ENCODE data around the gene KCNIP4.

The KCNIP4 gene

GRCh38 chr4:21554066-21554465 lies 394.5 kb downstream of the KCNIP4 start:
- DNase-seq: no peak

- no peak for DNase-seq
Observed at GRCh38 chr4:21552455-21552854, 396.1 kb downstream of the KCNIP4 start.

DNA sequence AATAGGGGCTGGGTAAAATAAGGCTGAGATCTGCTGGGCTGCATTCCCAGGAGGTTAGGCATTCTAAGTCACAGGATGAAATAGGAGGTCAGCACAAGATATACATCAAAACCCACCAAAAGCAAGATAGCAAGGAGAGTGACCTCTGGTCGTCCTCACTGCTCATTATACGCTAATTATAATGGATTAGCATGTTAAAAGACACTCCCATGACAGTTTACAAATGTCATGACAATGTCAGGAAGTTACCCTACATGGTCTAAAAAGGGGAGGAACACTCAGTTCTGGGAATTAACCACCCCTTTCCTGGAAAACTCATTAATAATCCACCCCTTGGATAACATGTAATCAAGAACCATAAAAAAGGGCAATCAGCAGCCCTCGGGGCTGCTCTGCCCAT lies 403.6 kb downstream of the KCNIP4 start:
- no peak for DNase-seq

GRCh38 chr4:21544415-21544814 lies 404.2 kb downstream of the KCNIP4 start:
- DNase-seq: no peak

DNA sequence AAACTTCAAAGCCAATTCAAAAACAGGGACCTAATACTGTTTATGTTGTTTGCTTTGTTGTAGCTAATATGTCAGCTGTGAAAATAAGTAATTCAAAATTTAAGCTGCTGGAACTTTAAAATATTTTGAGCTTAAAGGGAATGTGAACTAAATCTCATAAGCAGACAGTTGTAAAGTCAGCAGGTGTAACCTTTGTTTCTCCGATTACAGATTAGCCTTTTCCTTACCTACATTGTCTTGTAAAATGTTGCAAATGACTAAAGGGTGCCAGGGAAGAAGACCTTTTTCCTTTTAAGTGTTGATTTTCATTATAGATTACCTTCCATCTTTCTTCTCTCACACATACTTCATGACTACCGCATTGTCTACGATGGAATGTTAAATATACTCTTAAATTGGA lies 405.1 kb downstream of the KCNIP4 start:
- DNase-seq: no peak

GRCh38 chr4:21535898-21536297 lies 412.7 kb downstream of the KCNIP4 start:
- no peak for DNase-seq

GRCh38 chr4:21531048-21531447 lies 417.5 kb downstream of the KCNIP4 start:
- no peak for DNase-seq

- no peak for DNase-seq
Observed at GRCh38 chr4:21529214-21529613, 419.4 kb downstream of the KCNIP4 start.

- no peak for DNase-seq
Observed at GRCh38 chr4:21522296-21522695, 426.3 kb downstream of the KCNIP4 start.

DNA sequence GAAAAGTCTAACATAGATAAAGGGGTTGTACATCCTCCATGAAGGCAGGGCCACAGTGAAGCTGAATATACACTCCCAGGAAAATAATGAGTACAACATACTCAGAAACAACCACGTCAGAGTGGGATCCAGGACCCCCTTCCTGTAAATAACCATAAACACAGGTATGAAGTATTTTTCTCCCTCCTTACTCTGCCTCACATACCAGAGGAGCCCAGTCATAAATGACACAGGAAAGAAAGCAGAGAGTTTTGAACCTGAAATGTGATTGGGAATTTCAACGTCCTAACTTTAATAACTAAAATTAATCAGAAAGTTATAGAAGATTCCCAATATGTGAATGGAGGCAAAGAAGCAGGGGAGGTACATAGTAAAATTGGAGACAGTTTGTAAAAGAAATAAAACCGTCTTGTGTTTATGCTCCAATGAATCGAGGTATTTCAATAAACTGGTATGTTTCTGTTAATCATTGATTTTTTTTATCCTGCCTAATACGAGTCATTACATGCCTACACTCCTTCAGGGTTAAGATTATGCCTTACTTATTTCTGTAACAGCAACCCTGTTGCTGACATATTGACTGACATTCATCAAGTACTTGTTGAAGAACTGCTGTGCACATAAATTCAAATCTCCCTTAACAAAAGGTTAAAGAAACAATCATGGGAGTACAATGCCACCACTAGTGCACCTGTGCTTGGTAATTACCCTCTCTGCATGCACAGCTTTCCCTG lies 431.3 kb downstream of the KCNIP4 start:
- DNase-seq: no peak

DNA sequence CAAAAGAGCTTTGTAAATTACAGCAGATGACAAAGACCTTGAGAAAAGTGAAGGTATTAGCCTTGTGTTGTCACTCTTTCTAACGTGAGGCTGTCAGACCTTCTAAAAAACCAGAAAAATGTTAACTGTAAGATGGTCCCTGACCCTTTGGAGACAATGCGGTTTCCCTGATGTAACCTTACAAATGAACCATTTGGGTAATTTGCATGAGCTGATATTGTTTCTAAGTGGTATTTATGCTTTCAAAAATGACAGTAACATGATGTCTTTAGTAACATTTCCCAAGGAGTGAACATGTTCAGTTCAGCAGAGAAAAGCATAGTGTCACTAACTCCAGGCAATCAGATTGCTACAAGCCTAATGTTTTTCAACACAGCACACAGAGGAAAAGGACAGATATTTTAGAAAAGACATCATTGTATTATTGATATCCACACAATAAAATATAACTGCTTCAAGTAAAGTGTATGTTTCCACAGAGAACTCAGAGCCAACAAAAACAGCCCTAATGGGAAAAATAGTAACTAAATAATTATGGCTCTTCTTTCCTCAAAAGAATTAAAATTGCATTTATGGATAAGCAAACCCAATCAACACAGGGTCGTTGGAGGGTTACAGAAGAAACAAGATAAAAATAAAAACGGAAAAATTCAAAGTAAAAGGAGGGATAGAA lies 434.4 kb downstream of the KCNIP4 start:
- no peak for DNase-seq

DNA sequence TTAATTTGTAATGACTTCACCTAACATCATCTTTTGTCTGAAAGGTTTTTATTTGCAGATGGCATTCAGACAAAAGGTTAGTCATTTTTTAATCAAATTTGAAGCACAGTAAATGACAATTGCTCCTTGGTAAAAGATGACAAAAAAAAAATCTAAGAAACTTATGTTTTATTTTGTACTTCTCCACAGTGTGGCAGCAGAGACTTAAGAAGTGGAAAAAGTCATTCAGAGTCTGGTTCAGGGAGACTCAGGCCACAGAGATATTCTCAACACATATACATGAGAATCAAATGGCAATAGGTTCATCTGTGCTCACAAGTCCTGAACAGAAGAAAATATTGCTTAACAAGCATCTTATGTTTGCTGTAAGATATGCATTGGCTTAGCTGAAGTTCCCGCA lies 436.2 kb downstream of the KCNIP4 start:
- peak; percentile 68 to 74 for DNase-seq

GRCh38 chr4:21507439-21507838 lies 441.1 kb downstream of the KCNIP4 start:
- DNase-seq: peak; percentile 62 to 69

DNA sequence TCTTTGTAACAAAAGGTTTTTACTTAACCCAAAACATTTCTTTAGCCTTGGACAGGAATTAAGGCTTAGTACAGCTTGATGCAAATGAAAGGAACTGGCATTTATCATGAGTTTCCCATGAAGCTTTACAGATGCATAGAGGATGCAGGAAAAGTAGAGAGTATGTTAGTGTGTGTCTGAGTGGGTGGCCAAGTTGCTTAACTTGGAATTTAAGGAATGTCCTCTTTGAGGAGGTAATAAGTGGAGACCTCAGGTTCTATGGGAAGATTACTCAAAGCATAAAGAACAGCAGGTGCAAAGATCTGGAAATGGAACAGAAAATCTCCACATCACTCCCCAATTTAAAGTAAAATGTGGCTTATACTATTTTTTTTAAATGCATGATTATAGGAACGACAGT lies 457.9 kb downstream of the KCNIP4 start:
- DNase-seq: no peak

- DNase-seq: peak; percentile 1 to 4
Observed at GRCh38 chr4:21476757-21477156, 471.8 kb downstream of the KCNIP4 start.

DNA sequence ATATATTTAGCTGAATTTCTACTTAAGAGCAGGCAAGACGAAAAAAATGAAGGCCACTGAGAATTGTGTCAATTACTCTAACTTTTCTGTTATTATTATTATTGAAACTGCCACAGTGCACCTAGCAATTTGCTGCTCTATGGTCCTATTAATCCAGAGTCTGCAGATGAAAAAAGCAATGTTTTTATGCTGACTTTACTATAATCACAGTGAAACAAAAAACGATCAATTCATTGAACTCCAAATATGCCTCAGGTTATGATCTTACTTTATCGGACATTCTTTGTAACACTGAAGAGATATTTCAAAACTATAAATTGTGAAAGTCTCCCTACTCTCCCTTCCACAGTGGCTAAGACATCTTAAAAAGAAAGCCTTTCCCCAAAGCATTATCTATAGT lies 474.4 kb downstream of the KCNIP4 start:
- DNase-seq: no peak

- DNase-seq: peak; percentile 42 to 58
Observed at GRCh38 chr4:21470535-21470934, 478.0 kb downstream of the KCNIP4 start.

DNA sequence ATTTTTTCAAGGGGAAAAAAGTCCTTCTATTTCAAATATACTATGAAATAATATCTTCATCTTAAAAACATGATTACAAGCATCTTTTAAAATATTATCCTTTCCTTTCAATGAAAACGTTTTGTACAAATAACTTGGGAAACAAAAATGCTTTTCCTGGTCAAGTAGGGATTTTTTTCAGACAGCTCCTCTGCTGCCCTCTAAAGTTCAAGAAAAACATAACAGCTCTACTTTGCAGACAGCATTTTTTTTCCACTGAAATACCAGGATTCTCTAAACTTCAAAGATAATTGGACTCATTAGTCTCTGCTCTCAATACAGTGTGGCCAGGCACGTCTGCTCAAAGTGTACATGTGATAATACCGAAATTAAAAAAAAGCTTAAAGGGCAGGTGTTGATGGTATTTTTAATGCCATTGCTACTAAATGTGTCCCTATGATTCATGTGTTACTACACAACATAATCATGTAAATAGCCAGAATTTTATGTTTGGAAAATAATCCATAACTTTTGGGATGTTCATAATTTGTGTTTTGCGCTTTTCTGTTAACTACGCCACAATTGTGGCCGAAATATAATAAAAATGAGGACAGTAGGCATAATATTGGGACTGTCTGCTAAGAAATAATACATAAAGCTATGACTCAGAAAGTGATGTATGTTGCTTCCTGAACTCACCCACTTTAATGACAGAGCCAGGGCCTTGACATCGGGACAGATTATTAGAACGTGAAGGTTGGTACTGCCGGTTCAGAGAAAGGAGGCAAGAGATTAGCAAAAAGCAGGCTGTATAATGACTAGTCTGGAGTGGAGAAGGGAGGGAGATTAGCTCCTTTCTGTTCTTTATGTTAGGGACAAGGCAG lies 478.9 kb downstream of the KCNIP4 start:
- peak; percentile 43 to 44 for DNase-seq

- no peak for DNase-seq
Observed at GRCh38 chr4:21467551-21467950, 481.0 kb downstream of the KCNIP4 start.

DNA sequence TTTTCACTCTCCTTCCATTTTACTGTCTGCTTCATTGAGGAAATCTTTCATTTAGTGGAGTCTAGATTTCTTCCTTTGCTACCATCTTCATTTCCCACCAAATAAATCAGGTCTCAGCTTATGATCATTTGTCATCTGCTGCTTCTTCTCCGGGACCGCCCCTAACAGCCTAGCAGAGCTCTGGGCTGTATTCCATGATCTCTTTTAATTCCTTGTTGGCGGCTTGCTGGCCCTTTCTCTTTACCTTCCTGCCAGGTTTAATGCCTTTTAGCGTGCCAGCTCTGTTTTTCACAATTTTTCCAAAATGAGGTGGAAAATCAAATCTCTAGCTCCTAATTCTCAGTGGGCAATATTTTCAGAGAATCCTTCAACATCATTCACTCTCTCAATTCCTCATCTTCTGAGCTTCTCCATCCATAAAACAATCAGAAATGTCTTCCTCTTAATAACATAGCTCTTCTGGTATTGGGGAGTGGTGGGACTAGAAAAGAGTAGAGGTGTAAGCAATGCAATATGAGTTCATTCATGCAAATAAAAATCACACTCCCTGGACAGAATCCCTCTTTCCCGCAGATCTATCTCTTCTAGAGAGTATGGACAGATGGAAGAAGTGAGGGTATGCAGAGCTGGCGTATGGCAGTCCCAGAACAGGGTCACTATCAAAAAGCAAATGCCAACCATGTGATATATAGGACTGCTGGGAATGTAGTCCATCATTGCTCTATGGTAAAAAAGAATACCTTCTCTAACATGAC lies 491.3 kb downstream of the KCNIP4 start:
- DNase-seq: no peak

- DNase-seq: no peak
Observed at GRCh38 chr4:21454831-21455230, 493.7 kb downstream of the KCNIP4 start.

DNA sequence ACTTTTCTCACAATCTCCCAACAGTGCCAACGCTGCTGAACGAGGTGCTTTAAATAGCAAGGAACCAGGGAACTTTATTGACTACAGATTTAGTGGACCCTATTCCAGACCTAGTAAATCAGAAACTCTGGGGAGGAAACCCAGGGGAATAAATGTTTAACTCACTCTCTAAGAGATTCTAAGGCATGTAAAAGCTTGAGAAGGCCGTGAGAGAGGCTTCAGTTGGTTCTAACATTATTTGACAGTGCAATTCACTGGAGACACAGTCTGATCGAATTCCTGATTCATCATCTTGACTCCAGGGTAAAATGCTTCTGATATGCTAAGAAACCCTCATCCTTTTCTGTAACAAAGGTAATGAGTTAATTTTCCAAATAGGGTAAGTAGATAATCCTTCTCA lies 494.4 kb downstream of the KCNIP4 start:
- no peak for DNase-seq

GRCh38 chr4:21452931-21453330 lies 495.6 kb downstream of the KCNIP4 start:
- DNase-seq: no peak
